Measurements from ENCODE around the gene DLGAP1.

GRCh38 chr18:3566851-3567250 is 888.3 kb downstream of the DLGAP1 start:
- TF ChIP-seq, protein P1, sequence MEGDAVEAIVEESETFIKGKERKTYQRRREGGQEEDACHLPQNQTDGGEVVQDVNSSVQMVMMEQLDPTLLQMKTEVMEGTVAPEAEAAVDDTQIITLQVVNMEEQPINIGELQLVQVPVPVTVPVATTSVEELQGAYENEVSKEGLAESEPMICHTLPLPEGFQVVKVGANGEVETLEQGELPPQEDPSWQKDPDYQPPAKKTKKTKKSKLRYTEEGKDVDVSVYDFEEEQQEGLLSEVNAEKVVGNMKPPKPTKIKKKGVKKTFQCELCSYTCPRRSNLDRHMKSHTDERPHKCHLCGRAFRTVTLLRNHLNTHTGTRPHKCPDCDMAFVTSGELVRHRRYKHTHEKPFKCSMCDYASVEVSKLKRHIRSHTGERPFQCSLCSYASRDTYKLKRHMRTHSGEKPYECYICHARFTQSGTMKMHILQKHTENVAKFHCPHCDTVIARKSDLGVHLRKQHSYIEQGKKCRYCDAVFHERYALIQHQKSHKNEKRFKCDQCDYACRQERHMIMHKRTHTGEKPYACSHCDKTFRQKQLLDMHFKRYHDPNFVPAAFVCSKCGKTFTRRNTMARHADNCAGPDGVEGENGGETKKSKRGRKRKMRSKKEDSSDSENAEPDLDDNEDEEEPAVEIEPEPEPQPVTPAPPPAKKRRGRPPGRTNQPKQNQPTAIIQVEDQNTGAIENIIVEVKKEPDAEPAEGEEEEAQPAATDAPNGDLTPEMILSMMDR (IDR thresholded peaks at IDR 0.05; ENCODE audit: low read depth, low read length), result no peak
- no peak for TF ChIP-seq POLR2A (IDR thresholded peaks at IDR 0.05; ENCODE audit: extremely low read depth, insufficient read length)

All from NB4 (cell line).